HG02642 (cell line): ENCODE results near the gene BCL10.

Experiments
- ATAC-seq: cut with Tn5 transposase; IDR thresholded peaks from one replicate; pipeline ENCODE4 v1.9.1; 2021; ENCODE audit warnings: mild to moderate bottlenecking; ENCODE audit not compliant: unreplicated experiment, poor library complexity

The BCL10 gene

DNA sequence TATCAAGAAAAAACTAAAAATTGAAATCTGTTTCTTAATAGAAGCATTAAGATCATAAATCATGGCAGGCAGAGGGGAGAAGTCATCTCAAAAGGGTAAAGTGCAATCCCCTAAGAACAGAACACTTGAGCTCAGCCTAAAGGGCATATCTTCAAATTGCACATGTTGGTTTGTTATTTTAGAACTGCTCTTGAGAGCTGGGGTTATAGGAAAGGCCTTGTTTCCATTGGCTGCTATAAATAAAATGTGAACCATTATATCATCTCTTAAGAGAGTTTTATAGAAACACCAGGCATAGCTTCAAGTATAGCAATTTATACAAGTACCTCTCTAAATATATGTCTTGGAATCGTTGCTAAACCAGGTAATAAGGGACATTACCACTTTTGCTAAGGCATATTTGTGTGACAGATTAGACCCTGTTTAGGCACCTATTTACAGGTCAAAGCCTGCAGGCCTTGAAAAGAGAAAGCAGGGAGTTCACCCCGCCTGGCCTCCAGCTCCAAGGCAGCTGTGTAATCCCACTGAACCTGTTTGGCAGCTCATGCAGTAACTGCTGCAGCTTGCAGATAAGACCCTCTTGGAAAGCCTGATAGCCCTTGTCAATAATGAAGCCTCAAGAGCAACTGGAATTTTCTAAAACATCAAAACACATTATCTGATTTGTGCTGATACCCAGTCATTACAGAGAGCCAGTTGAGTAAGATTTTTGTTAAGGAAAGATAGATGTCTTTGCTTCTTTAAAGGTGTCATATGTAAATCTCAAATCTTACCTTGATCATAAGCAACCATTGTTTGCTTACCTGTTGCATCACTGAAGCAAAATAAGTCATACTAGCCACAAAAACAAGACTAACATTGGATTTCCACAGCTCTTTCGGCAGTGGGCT, 51.5 kb downstream of the BCL10 start:
- ATAC-seq: no peak

DNA sequence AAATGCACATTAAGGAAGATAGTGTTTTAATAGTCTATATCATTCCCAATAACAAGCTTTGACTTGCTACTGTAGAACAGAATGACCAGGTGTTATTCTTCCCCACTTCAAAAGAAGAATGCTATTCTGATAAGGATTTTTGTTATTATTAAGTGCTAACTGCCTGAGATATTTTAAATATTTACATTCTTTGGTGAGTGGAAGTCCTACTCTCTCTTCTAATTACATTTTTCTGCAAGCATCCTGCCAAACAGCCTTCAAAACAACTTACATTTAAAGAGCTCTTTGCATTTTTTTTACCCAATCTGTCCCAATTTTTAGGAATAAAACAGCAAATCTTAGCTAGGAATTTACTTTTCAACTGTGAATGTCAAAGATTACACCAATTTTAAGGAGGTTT, 52.1 kb downstream of the BCL10 start:
- ATAC-seq: no peak

DNA sequence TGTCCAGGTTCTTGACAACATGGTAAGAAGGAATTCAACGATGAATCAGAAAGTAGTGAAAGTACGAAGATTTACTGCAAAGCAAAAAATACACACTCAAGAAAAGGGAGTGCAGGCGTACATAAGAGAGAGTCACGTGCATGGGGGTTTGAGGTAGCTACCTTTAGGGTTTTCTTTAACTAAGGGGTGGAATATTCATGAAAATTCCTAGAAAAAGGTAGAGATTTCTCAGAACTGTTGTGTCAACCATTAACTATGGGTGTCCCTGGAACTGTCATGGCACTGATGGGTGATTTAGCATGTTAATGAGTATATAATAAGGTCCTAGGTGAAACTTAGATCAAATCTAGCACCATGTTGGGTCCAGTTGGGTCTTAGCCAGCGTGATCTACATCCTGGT, 53.1 kb downstream of the BCL10 start:
- ATAC-seq: no peak

DNA sequence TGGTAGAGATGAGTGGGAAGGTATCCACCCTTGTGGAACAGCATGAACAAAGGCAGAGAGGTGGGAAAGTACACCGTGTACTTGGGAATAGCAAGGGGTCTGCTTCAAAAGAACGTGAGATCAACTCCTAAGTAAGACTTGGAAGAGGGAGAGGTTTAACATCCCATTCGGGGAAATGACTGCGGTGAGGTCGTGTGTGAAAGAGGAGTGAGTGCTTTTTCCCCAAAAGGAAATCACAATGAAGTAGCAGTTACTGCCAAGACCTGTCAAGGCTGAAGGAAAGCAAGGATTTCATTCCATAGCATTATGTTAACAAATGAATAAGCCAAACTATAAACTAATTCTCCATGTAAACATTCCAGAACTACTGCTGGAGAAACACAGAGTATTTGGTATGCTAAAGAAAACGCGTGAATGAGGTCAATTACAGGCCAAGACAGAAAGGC, 55.7 kb downstream of the BCL10 start:
- ATAC-seq: no peak

DNA sequence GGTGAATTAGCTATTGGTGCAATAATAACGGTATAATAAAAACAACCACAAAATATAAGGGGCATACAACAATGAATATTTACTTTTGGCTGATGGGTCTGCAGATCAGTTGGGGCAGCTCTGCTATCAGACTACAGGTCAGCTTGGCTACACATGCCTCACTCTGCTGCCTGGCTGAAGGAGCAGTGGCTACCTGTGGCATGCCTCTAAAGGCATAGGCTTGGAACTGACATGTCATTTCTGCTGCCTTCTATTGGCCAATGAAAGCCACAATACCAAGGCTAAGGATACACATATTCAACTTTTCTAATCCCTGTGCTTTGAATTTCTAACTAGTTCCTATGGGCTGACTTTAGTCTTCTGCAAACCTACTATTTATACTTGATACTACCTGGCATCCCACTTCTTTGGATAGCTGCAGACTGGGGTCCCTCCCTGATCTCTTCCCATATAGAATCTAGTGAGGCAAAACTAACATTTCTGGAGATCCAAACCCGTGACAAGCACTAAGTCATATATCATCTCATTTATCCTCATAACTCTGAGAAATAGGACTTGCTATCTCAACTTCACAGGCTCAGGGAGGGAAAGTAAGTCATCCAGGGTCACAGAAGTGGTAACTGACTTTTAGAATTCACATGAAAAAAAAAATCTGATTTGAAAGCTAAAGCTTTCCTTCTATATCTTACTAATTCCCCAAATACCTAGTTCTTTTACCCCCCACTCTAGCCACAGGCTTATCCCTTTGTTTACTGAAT, 56.4 kb downstream of the BCL10 start:
- no peak for ATAC-seq

DNA sequence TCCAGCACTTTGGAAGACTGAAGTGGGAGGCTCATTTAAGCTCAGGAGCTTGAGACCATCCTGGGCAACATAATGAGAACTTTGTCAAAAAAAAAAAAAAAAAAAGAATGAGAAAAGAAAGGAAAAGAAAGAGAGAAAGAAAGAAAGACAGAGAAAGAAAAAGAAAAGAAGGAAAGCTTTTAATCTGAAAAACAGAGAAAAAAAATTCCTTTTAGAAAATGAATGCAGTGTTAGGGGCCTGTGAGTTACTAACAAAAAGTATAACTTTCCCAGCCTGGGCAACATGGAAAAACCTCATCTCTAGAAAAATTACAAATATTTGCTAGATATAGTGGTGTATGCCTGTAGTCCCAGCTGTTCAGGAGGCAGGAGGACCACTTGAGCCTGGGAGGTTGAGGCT, 59.7 kb downstream of the BCL10 start:
- no peak for ATAC-seq
